Gastroesophageal sphincter (tissue), 4 donors: Measurements from ENCODE around the gene TTLL12. TPM values are rescaled to one million over a fixed set of nuclear protein-coding genes. Genes with fewer than 3 reads are reported as not detected.

Source experiments
- ATAC-seq: fragments of 150-250 bp; one replicate; pipeline ENCODE4 v1.9.1; 2016; ENCODE audit warnings: mild to moderate bottlenecking, moderate library complexity
- H3K27ac ChIP-seq, 4 donors: fragments of 200-600 bp; sonication (generic) in 3 of 4; 1 replicate in 3 of 4; 2 replicates in 1 of 4; pipeline ENCODE4 v1.5.1; 2016 to 2019
- H3K27me3 ChIP-seq: fragments of 200-600 bp; sonication (generic); one replicate; pipeline ENCODE4 v1.5.1; 2019
- H3K36me3 ChIP-seq, 2 donors: fragments of 200-600 bp; sonication (generic); one replicate each; pipeline ENCODE4 v1.5.1; 2019; ENCODE audit warnings: control low read depth in 1 of 2
- H3K4me1 ChIP-seq, 3 donors: fragments of 200-600 bp; sonication (generic); 1 replicate in 2 of 3; 2 replicates in 1 of 3; pipeline ENCODE4 v1.5.1; 2016 to 2019; ENCODE audit warnings: control low read depth in 2 of 3
- H3K4me3 ChIP-seq, 2 donors: fragments of 200-600 bp; sonication (generic); one replicate each; pipeline ENCODE4 v1.5.1; 2019; ENCODE audit warnings: mild to moderate bottlenecking in 1 of 2, moderate library complexity in 1 of 2
- H3K9me3 ChIP-seq, 3 donors: fragments of 200-600 bp; sonication (generic); one replicate each; pipeline ENCODE4 v1.5.1; 2017 to 2019; ENCODE audit warnings: control low read depth in 2 of 3
- EP300 ChIP-seq: sonication (generic); formaldehyde crosslinking; IDR thresholded peaks from one replicate; pipeline ENCODE4 v1.6.1; 2017; ENCODE audit warnings: antibody characterized with exemption, mild to moderate bottlenecking
- POLR2A ChIP-seq, 2 donors: fragments of 450-650 bp; IDR thresholded peaks; one replicate each; pipeline ENCODE4 v1.6.1; 2017; ENCODE audit warnings: antibody characterized with exemption in 2 of 2, mild to moderate bottlenecking in 2 of 2, moderate library complexity in 1 of 2
- POLR2AphosphoS5 ChIP-seq: sonication (generic); formaldehyde crosslinking; IDR thresholded peaks from one replicate; pipeline ENCODE4 v1.6.1; 2017; ENCODE audit warnings: antibody characterized with exemption
- whole genome bisulfite sequencing, 2 donors: methylation state at CpG; one replicate each; pipeline ENCODE4 v1.1.5; 2018; ENCODE audit warnings: low coverage in 1 of 2; 5-methylcytosine and 5-hydroxymethylcytosine counted together
- total RNA-seq, 4 donors: library from RNA; depleted of rRNA; stranded (reverse); fragments of >200 nt; gene quantifications; one replicate each; pipeline ENCODE4 v1.1.0, GENCODE V29; 2016
- TF ChIP-seq, protein P1 (sequence below), 4 experiments: fragments of 200-600 bp in 2 of 4; fragments of 450-650 bp in 2 of 4; sonication (generic) in 1 of 4; IDR thresholded peaks; one replicate each; pipeline ENCODE4 v1.5.1; 2017 to 2019; ENCODE audit warnings: antibody characterized with exemption in 4 of 4, mild to moderate bottlenecking in 2 of 4, moderate library complexity in 2 of 4

TTLL12 gene
- total RNA-seq, 4 donors from 2014 or later = 20.8 to 34.5 (median 23.4) TPM

DNA sequence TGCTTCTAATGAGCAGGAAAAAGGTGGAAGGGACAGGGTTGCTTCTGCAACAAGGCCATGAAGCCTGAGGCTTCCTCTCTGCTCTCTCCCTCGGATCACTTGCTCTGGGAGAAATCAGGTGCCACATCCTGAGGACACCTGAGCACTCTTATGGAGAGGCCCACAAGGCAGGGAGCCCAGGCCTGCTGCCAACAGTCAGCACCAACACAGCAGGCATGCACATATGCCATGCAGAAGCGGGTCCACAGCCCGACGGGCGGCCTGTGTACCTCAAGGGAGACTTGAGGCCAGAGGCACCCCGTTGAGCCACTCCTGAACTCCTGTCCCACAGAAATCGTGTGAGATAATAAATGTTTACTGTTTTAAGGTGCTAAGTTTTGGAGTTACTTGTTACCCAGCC, 9.5 kb downstream of the TTLL12 start:
- 73 to 100% methylated on average over 2 to 6 of the region's 7 CpGs for WGBS, 2 donors
- ATAC-seq = no peak
- H3K27ac ChIP-seq = no peak overlapping the region
- H3K9me3 ChIP-seq = no peaks in the 10 kb centered on the region
- peaks cover 0 to 98% of the 10 kb centered on the region in 2 donors for H3K36me3 ChIP-seq
- TF ChIP-seq EP300 (no peak), POLR2A (IDR thresholded peaks at IDR 0.05) (no peak), POLR2AphosphoS5 (no peak)
- TF ChIP-seq, protein P1, sequence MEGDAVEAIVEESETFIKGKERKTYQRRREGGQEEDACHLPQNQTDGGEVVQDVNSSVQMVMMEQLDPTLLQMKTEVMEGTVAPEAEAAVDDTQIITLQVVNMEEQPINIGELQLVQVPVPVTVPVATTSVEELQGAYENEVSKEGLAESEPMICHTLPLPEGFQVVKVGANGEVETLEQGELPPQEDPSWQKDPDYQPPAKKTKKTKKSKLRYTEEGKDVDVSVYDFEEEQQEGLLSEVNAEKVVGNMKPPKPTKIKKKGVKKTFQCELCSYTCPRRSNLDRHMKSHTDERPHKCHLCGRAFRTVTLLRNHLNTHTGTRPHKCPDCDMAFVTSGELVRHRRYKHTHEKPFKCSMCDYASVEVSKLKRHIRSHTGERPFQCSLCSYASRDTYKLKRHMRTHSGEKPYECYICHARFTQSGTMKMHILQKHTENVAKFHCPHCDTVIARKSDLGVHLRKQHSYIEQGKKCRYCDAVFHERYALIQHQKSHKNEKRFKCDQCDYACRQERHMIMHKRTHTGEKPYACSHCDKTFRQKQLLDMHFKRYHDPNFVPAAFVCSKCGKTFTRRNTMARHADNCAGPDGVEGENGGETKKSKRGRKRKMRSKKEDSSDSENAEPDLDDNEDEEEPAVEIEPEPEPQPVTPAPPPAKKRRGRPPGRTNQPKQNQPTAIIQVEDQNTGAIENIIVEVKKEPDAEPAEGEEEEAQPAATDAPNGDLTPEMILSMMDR (IDR thresholded peaks at IDR 0.05) = no peak
- no peaks in the 10 kb centered on the region for H3K27me3 ChIP-seq
- H3K4me3 ChIP-seq = no peak overlapping the region
- H3K4me1 ChIP-seq = no peaks in the 10 kb centered on the region

GRCh38 chr22:43176090-43176489, 10.8 kb downstream of the TTLL12 start:
- Histone ChIP-seq H3K27me3 (no peaks in the 10 kb centered on the region), H3K9me3 (no peaks in the 10 kb centered on the region), H3K4me1 (no peaks in the 10 kb centered on the region), H3K27ac (no peak overlapping the region), H3K4me3 (no peak overlapping the region), H3K36me3 (peaks cover 0 to 98% of the 10 kb centered on the region in 2 donors)
- no peak for ATAC-seq
- 85 to 86% methylated on average over 5 to 7 of the region's 15 CpGs for WGBS, 2 donors
- TF ChIP-seq, protein P1 (IDR thresholded peaks at IDR 0.05) = no peak
- TF ChIP-seq EP300 (no peak), POLR2A (IDR thresholded peaks at IDR 0.05) (no peak), POLR2AphosphoS5 (no peak)

DNA sequence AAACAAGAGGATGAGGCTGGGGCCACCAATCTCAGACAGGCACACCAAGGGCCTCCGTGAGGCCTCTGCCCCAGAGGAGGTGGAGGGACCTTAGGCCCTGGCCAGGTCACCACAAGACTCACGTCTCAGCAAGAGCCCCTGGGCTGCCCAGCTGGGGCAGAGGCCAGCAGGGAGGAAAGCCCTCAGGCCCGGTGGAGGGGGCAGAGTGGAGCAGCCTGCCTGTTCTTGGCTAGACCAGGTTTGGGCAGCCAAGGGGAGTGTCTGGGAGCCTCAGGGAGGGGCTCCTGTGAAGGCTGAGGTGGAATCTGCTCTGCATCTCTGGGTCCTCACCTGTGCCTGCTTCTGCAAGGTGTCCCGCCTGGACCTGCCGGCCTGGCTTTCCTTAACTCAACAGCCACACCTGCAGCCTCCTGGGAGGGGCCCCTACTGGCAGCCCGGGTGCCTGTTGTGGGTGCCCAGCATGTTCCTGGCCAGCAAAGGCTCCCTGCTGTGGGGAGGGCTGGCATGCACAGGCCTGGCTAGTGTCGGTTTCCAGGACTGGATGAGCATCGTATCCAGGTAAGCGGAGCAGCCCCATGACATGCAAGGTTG, 11.9 kb downstream of the TTLL12 start:
- Histone ChIP-seq H3K4me3 (no peak overlapping the region), H3K27ac (no peak overlapping the region), H3K4me1 (no peaks in the 10 kb centered on the region), H3K9me3 (no peaks in the 10 kb centered on the region), H3K27me3 (no peaks in the 10 kb centered on the region), H3K36me3 (peaks cover 0 to 98% of the 10 kb centered on the region in 2 donors)
- no peak for ATAC-seq
- WGBS, 2 donors = 82 to 85% methylated on average over 2 of the region's 9 CpGs
- TF ChIP-seq EP300 = no peak
- no peak for TF ChIP-seq POLR2AphosphoS5
- no peak for TF ChIP-seq POLR2A (IDR thresholded peaks at IDR 0.05)
- TF ChIP-seq, protein P1 (IDR thresholded peaks at IDR 0.05) = no peak

- Histone ChIP-seq H3K9me3 (no peaks in the 10 kb centered on the region), H3K36me3 (peaks cover 0 to 98% of the 10 kb centered on the region in 2 donors), H3K27me3 (no peaks in the 10 kb centered on the region), H3K4me1 (no peaks in the 10 kb centered on the region), H3K27ac (no peak overlapping the region), H3K4me3 (no peak overlapping the region)
- no CpG with 5 or more reads among the region's 39 CpGs for WGBS, 2 donors
- ATAC-seq = no peak
- TF ChIP-seq POLR2A (IDR thresholded peaks at IDR 0.05) (no peak), POLR2AphosphoS5 (no peak), EP300 (no peak)
- TF ChIP-seq, protein P1 (IDR thresholded peaks at IDR 0.05) = no peak
These were observed 12.8 kb downstream of the TTLL12 start for GRCh38 chr22:43173976-43174720.

GRCh38 chr22:43173566-43173965, 13.4 kb downstream of the TTLL12 start:
- H3K36me3 ChIP-seq = peaks cover 0 to 98% of the 10 kb centered on the region in 2 donors
- no peak overlapping the region for H3K27ac ChIP-seq
- H3K4me1 ChIP-seq = no peaks in the 10 kb centered on the region
- H3K4me3 ChIP-seq = no peak overlapping the region
- no peaks in the 10 kb centered on the region for H3K9me3 ChIP-seq
- no CpG with 5 or more reads among the region's 9 CpGs for WGBS, 2 donors
- TF ChIP-seq, protein P1 (IDR thresholded peaks at IDR 0.05) = no peak
- TF ChIP-seq POLR2AphosphoS5 (no peak), POLR2A (IDR thresholded peaks at IDR 0.05) (no peak), EP300 (no peak)
- H3K27me3 ChIP-seq = no peaks in the 10 kb centered on the region
- no peak for ATAC-seq
